Muscle of arm (tissue), 14 donors: Measurements from ENCODE around the gene FBXO17. TPM values are rescaled to one million over a fixed set of nuclear protein-coding genes. Genes with fewer than 3 reads are reported as not detected.
"Not testable (repeated sequence)": the region's sequence is repeated elsewhere in the genome, so short reads cannot be mapped to it uniquely, and the experiment has no call there.

Source experiments
- DNase-seq: peaks from one replicate; pipeline ENCODE4 v3.0.0-alpha.2; 2013
- long read RNA-seq, 11 donors: transcript quantifications; one replicate each; lab custom pipeline, GENCODE V29; 2026
- polyA plus RNA-seq, 12 donors: library from polyadenylated mRNA; unstranded; fragments of 120-200 nt; gene quantifications; one replicate each; pipeline ENCODE4 v1.2.1, GENCODE V29; 2013; ENCODE audit not compliant: insufficient read length in 12 of 12

The FBXO17 gene, protein sequence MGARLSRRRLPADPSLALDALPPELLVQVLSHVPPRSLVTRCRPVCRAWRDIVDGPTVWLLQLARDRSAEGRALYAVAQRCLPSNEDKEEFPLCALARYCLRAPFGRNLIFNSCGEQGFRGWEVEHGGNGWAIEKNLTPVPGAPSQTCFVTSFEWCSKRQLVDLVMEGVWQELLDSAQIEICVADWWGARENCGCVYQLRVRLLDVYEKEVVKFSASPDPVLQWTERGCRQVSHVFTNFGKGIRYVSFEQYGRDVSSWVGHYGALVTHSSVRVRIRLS
- polyA plus RNA-seq = 10 to 100 TPM in 11 of 12 donors, not detected in 1; 22.6 to 33.6 (median 28.0) TPM
- long read RNA-seq, donor 1, transcript FBXO17-205 (2 exons, 2,222 nt) = minor isoform, 7 of 22 reads
- long read RNA-seq, donor 1, transcript FBXO17-201 (6 exons, 2,386 nt) = major isoform, 11 of 22 reads
- long read RNA-seq, donor 1, partial matches to known transcripts = 0 of 22 reads
- long read RNA-seq, donor 1, other reads (novel, unspliced or antisense) = 0 of 22 reads
- long read RNA-seq, donor 2, transcript FBXO17-201 (6 exons, 2,386 nt) = major isoform, 7 of 8 reads
- long read RNA-seq, donor 2, partial matches to known transcripts = 0 of 8 reads
- long read RNA-seq, donor 2, other reads (novel, unspliced or antisense) = 0 of 8 reads
- long read RNA-seq, donor 3, partial matches to known transcripts = 0 of 2 reads
- long read RNA-seq, donor 3, other reads (novel, unspliced or antisense) = 0 of 2 reads
- long read RNA-seq, donor 4, partial matches to known transcripts = 0 of 7 reads
- long read RNA-seq, donor 4, other reads (novel, unspliced or antisense) = 0 of 7 reads
- long read RNA-seq, donor 5, transcript FBXO17-201 (6 exons, 2,386 nt) = major isoform, 16 of 29 reads
- long read RNA-seq, donor 5, partial matches to known transcripts = 7 of 29 reads
- long read RNA-seq, donor 5, other reads (novel, unspliced or antisense) = 0 of 29 reads
- long read RNA-seq, donor 6, partial matches to known transcripts = 0 of 4 reads
- long read RNA-seq, donor 6, other reads (novel, unspliced or antisense) = 0 of 4 reads
- long read RNA-seq, donor 7, partial matches to known transcripts = 5 of 10 reads
- long read RNA-seq, donor 7, other reads (novel, unspliced or antisense) = 0 of 10 reads
- long read RNA-seq, donor 8, transcript FBXO17-201 (6 exons, 2,386 nt) = major isoform, 10 of 25 reads
- long read RNA-seq, donor 8, partial matches to known transcripts = 11 of 25 reads
- long read RNA-seq, donor 8, other reads (novel, unspliced or antisense) = 0 of 25 reads
- long read RNA-seq, donor 9, transcript FBXO17-201 (6 exons, 2,386 nt) = major isoform, 10 of 11 reads
- long read RNA-seq, donor 9, partial matches to known transcripts = 0 of 11 reads
- long read RNA-seq, donor 9, other reads (novel, unspliced or antisense) = 0 of 11 reads
- long read RNA-seq, donor 10, transcript FBXO17-201 (6 exons, 2,386 nt) = major isoform, 14 of 27 reads
- long read RNA-seq, donor 10, partial matches to known transcripts = 11 of 27 reads
- long read RNA-seq, donor 10, other reads (novel, unspliced or antisense) = 0 of 27 reads
- long read RNA-seq, donor 11, transcript FBXO17-201 (6 exons, 2,386 nt) = major isoform, 10 of 13 reads
- long read RNA-seq, donor 11, partial matches to known transcripts = 0 of 13 reads
- long read RNA-seq, donor 11, other reads (novel, unspliced or antisense) = 0 of 13 reads

DNA sequence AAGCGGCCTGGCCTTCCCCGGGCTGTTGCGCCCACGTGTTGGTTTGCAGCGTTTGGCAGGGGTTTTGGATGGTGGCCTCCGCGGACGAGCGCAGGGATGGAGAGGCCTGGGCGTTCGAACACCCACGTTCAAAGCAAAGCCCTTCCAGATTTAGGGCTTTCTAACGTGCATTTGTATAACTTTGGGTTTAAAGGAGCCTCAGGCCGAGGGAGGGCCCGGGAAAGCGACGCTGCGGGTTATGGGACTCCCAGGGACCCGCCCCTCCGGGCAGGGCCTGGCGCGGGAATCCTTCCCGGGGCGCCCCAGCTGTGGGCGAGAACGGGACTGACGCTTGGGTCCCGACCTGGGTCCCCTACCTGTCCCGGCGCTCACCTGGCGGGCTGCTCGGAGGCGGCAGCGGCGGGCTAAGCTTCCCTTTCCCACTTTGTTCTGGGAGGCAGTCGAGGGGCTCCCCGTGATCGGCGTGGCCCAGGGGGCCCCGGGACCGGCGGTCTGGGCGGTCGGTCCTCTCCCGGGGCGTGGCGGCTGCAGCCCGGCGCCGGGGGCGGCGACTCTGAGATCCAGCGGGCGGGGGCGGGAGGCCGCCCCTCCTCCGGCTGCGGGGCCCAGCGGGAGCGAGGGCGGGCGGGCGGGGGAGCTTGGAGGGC, at the start of gene FBXO17:
Gene FBXO17, minus strand, starts transcription at position 529 of the 647 bp plus-strand sequence. CDS start 25,423 bp downstream, outside the sequence.
- DNase-seq = peak; percentile 69

DNA sequence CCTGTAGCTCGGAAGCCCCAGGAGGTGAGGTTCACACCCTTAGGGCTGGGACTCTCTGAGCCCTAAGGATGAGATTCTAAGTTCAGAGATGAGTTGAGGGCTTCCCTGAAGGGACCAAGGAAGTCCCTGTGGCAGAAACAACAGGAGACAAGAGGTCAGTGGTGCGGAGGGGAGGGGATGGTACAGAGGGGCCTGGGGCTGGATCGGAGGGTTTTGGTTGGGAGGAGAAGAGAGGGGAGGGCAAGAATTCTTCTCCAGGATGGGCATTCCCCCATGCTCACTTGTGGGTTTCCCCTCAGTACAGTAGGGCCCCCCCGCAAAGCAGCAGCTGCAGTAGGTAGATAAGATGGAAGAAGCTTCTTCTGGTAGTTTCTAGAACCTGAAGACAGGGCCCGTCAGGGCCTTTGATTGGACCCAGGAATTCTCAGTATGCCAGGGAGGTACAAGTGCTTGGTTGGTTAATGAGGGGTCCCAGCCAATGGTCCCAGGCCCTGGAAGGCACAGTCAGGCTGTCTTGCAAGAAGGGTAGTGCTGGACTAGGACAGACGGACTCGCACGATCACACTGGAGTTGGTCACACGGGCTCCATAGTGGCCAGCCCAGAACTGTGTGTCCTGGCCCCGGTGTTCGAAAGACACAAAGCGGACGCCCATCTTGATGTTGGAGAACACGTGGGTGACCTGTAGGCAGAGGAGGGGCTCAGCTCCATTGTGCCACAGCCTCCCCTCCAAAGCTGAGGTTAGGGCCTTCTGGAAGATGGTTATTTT, 49.5 kb upstream of the FBXO17 start:
- no peak for DNase-seq

DNA sequence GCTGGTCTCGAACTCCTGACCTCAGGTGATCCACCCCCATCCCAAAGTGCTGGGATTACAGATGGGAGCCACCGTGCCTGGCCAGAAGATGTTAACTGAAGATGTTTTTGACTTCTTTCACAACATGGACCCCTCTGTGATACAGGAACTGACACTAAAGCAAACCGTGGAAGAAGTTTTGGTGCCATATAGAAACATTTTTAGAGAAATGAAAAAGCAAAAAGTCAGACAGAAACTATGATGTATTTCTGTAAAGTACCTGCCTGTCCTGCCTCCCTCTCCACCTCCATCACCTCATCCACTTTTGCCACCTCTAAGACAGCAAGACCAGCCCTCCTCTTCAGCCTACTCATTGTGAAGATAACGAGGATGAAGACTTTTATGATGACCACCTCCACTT, 45.5 kb upstream of the FBXO17 start:
- DNase-seq = no peak

DNA sequence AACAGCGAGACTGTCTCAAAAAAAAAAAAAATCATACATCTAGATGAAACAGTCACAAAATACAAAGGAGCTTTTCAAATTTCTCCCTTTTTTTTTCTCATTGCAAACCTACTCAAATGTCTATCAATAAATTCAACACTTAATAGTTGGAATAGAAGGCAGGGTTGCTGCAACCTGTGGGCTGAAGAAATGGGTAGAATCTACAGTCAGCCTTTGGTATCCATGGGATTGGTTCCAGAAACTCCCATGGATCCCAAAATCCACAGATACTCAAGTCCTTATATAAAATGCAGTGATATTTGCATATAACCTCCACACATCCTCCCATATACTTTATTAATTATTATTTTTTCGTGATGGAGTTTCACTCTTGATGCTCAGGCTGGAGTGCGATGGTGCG, 42.1 kb upstream of the FBXO17 start:
- DNase-seq = no peak

DNA sequence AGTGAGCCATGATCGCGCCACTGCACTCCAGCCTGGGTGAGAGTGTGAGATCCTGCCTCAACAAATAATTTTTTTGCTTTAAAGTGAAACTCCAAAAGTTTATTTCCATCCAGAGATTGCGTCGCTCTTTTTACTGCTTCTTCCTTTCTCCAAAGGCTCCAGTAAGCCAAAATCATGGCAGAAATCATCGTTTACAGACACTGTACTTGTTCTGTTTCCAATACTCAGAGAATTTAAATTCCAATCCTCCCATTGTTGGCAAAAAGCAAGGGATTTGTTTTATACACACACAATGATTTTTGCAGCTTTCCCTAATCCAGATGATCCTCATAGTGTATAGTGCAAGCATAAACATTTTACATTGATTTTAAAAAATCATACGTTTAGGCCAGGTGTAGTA, 41.5 kb upstream of the FBXO17 start:
- DNase-seq = peak; percentile 56

DNA sequence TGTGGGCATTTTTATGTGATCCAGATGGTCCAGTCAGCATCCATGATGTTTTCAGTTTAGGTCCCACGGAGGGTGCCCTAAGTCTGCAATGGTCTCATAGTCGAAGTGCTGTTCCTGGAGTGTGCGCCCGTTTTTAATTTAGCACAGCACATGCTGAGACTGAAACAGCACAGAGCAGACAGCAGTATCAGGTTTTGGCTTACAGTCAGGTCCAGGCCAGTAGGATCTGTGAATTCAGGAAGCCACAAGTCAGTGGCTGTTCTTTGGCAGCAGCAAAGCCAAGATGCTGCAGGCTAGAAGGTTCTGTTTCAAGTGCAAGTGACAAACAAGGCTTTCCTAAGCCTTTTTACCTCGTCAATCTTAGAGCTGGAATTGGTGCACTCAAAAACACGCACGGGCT, 38.5 kb upstream of the FBXO17 start:
- DNase-seq = no peak

DNA sequence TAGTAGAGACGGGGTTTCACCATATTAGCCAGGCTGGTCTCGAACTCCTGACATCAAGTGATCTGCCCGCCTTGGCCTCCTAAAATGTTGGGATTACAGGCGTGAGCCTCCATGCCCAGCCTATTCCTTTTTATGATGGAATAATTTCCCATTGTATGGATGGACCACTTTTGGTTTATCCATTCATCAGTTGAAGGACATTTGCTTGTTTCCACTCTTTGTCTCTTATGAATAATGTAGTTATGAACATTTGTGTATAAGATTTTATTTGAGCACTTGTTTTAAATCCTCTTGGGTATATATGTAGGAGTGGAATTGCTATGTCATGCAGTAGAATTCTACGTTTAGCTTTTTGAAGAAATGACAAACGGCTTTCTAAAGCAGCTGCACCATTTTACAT, 33.5 kb upstream of the FBXO17 start:
- DNase-seq = no peak

DNA sequence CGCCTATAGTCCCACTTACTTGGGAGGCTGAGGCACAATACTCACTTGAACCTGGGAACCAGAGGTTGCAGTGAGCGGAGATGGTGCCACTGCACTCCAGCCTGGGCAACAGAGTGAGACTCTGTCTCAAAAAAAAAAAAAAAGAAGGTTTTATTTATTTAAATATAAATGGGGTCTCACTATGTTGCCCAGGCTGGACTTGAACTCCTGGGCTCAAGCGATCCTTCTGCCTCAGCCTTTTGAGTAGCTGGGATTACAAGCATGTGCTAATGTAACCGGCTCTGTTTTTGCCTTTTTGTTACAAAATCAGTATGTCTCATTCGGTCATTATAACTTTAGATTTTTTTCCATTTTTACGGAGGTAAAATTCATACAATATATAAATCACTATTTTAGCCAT, 32.6 kb upstream of the FBXO17 start:
- DNase-seq = no peak

DNA sequence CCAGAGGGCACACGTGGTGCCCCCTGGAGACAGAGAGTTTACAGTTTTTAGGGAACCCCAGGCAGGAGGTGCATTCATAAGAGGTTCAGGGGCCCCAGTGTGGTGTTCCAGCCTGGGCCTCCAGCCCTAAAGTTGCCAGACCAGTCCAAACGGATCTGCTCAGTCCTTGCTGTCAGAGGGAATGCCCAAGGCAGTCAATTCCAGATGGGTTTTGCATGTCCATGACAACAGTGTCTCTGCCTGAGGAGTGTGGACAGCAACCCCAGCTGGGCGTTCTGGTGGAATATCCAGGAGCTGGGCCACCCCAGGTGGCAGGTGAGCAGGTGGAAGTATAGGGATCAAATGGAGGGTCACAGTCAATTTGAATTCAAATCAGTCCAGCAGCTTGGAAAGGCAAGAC, 31.6 kb upstream of the FBXO17 start:
- DNase-seq = no peak

DNA sequence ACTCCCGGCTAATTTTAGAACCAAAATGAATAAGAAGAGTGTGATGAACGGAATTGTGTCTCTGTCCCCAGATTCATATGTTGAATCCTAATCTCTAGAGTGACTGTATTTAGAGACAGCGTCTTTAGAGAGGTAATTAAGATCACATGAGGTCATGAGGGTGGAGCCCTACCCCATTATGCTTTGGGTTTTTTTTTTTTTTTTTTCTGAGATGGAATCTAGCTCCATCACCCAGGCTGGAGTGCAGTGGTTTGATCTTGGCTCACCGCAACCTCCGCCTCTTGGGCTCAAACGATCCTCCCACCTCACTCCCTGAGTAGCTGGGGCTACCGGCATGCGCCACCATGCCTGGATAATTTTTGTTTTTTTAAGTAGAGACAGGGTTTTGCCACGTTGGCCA, 28.9 kb upstream of the FBXO17 start:
- DNase-seq = no peak

DNA sequence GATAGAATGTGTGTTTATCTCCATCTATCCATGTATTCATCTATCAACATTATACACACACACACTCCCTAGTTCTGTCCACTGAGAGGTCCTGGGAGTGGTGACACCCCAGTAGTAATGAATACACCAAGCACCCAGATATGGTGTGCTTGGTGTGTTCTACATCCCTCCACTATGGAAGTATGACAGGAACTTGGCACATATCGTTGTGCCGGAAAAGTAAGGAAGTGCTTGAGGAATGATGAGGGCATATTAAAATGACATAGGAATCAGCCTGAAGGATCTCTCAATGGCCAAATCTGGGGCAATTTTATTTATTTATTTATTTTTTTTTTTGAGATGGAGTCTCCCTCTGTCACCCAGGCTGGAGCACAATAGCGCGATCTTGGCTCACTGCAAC, 28.3 kb upstream of the FBXO17 start:
- DNase-seq = no peak

DNA sequence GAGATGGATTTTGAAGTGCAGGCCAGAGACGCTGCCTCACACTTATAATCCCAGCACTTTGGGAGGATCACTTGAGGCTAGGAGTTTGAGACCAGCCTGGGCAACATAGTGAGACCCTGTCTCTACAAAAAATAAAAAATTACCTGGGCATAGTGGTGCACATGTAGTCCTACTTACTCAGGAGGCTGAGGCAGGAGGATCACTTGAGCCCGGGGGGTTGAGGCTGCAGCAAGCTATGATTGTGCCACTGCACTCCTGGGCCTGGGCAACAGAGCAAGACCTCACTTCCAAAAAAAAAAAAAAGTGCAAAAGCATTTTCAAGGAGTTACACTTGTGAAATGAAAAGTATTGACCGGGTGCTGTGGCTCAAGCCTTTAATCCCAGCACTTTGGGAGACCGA, 27.6 kb upstream of the FBXO17 start:
- no peak for DNase-seq

DNA sequence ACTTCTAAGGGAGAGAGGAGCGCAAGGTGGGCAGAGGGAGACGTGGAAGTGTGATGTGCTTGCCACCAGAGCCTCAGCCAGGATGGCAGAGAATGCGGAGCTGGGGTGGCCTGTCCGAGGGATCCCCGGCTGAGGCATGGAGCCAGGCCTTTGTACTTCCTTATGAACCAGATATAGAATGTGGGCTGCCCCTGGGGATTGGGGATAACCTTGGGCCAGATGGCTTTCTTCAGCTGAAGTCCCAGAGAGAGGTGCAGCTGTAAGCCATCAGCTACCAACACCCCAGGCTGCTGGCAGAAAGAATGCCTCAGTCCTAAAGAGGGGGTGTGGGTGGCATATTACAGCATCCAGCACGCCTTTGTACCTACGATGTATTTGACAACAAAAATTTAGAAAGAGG, 25.5 kb upstream of the FBXO17 start:
- no peak for DNase-seq

DNA sequence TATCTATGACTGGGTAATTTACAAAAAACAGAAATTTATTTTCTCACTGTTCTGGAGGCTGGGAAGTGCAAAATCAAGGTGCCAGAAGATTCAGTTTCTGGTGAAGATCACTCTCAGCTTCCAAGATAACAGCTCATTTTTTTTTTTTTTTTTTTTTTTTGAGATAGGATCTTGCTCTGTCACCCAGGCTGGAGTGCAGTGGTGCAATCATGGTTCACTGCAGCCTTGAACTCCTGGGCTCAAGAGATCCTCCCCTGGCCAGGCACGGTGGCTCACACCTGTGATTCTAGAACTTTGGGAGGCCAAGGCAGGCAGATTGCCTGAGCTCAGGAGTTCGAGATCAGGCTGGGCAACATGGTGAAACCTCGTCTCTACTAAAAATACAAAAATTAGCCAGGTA, 22.0 kb upstream of the FBXO17 start:
- not testable (repeated sequence) for DNase-seq

DNA sequence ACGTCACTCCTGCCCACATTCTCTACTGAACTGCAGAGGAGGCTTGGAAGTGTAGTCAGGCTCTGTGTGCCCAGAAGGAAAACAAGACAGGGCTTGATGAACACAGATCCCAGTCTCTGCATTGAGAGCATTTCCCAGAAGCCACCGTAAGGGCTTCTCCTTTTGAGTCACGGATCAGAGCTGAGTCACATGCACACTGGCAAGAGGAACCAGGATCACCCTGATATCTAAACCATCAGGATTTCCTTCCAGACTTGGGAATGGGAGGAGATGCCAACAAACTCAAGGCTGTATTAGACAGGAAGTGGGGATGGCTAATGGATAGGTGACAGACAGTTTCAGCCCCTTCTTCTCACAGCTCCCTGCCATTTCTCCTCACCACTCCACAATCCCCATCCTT, 17.7 kb upstream of the FBXO17 start:
- no peak for DNase-seq

DNA sequence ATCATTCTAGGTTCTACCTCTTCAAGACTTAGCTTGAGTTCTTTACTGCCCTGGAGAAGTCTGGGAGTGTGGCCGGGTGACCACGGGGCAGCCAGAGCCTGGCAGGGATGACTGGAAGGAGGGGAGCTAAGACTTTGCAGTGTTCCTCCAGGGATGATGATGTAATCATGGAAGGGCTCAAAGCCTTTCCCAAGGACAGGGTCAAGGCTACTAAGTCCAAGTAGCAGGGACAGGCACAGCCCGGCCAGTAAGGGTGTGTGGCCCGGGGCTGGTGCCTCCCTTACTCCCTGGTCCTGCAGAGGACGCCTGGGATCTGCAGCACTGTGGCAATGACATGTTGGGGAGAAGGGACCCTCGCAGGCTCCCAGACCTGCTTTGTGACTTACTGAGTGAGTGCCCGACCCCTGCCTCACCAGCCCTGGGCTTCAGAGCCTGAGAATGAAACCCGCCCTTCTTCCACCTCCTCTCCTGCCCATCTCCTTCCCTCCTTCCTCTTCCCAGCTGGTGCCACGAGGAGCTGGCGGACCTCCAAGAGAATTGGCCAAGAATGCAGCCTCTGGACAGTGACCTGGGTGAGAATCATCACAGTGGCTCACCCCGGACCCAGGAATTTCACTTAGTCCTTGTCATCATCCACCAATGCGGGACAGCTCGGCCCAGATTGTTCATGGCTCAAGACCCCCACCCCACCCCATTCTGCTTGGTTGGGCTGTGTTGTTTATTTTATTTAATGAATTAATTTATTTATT, 15.6 kb upstream of the FBXO17 start:
- no peak for DNase-seq

DNA sequence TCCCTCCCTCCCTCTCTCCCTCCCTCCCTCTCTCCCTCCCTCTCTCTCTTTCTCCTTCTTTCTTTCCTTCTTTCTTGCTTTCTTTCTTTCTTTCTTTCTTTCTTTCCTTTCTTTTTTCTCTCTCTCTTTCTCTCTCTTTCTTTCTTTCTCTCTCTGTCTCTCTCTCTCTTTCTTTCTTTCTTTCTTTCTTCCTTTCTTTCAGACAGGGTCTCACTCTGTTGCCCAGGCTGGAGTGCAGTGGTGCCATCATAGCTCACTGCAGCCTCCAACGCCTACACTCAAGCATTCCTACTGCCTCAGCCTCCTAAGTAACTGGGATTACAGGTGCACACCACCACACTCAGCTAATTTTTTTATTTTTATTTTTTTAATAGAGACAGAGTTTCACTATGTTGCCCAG, 14.1 kb upstream of the FBXO17 start:
- DNase-seq = not testable (repeated sequence)

DNA sequence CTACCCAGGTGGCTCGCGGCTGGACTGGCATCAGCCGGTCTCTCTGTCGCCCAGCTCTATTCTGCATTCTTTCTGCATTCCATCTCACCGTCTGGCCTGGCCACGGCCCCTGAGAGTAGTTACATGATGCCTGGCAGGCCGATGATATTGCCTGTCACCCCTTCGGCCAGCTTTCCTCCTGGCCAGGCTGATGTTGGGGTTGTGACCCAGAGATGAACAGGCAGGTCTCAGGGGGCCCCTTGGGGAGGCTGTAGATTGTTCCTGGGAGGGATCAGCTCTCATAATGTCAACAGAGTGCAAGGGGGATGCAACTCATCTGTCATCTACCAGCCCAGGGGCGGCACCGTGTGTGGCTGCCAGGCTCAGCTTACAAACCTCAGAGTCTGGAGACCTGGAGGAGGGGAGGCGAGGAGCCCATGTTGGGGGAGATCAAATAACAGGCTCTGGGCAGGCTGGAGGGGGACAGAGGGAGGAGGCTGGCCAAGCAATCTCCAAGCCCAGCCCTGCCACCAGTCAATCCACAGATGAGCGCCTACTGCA, 13.6 kb upstream of the FBXO17 start:
- peak; percentile 12 for DNase-seq

DNA sequence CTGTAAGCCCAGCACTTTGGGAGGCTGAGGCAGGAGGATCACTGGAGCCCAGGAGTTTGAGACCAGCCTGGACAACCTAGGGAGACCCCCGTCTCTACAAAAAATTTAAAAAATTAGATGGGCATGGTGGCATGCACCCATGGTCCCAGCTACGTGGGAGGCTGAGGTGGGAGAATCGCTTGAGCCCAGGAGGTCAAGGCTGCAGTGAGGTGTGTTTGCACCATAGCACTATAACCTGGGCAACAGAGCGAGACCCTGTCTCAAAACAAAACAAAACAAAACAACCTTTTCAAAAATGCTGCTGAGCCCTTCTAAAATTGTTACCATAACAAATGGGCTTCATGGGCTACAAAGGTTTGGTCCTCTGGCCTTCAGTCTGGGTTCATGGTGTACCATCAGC, 13.1 kb upstream of the FBXO17 start:
- not testable (repeated sequence) for DNase-seq
